GM10266 (cell line): Measurements from ENCODE around the gene CDK14.

Source experiments
- DNase-seq: peaks from one replicate; pipeline ENCODE4 v3.0.0; 2012; ENCODE audit errors: extremely low spot score
- TF ChIP-seq, protein P1 (sequence below): IDR thresholded peaks from 2 replicates; pipeline ENCODE4 v1.5.1; 2012; ENCODE audit warnings: mild to moderate bottlenecking, low read depth; ENCODE audit not compliant: control insufficient read depth, insufficient read depth; ENCODE audit errors: missing control alignments

The CDK14 gene

GRCh38 chr7:91239171-91239604 is 643.1 kb downstream of the CDK14 start:
- TF ChIP-seq, protein P1, sequence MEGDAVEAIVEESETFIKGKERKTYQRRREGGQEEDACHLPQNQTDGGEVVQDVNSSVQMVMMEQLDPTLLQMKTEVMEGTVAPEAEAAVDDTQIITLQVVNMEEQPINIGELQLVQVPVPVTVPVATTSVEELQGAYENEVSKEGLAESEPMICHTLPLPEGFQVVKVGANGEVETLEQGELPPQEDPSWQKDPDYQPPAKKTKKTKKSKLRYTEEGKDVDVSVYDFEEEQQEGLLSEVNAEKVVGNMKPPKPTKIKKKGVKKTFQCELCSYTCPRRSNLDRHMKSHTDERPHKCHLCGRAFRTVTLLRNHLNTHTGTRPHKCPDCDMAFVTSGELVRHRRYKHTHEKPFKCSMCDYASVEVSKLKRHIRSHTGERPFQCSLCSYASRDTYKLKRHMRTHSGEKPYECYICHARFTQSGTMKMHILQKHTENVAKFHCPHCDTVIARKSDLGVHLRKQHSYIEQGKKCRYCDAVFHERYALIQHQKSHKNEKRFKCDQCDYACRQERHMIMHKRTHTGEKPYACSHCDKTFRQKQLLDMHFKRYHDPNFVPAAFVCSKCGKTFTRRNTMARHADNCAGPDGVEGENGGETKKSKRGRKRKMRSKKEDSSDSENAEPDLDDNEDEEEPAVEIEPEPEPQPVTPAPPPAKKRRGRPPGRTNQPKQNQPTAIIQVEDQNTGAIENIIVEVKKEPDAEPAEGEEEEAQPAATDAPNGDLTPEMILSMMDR = no peak
- no peak for DNase-seq

- no peak for DNase-seq
- TF ChIP-seq, protein P1 = no peak
Observed at GRCh38 chr7:91239772-91240171, 643.7 kb downstream of the CDK14 start.

- TF ChIP-seq, protein P1 = no peak
- no peak for DNase-seq
Observed at GRCh38 chr7:91240376-91240941, 644.3 kb downstream of the CDK14 start.

DNA sequence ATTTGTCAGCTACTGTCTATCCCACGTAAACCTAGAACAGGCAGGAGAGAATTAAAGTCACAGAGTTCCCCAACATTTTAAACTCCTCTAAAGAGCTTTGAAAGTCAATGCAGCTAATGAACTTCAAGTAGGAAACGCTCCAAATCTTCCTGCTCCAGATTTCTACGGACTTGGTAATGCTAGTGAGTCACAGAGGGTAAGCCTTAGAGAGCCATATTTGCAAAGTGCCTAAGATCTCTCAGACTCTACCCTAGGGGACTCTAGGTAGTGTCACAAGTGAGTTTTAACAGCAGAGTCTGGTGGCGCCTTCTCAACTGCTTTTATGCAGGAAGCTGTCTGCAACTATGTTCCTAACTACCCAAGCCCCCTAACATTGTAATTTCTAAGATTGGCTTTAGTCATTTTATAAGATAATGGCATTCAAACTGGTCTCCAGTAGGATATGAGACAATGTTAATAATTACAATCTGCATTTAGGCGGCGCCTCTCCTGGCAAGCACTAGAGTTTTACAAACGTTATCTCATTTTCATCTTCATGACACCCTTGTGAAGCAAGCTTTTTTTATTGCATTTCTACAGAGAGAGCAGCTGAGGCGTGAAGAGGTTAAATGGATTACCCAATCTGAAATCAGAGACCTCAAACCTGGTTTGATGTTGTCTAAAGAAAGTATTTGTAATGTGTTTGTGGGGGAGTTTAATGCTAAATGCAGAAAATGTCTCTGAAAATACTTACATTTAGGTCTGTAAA is 646.1 kb downstream of the CDK14 start:
- no peak for DNase-seq

GRCh38 chr7:91243591-91244301 is 647.6 kb downstream of the CDK14 start:
- DNase-seq = no peak
- TF ChIP-seq, protein P1 = no peak

More for the DNA sequence above, 646.1 kb downstream of the CDK14 start:
- TF ChIP-seq, protein P1 = no peak

DNA sequence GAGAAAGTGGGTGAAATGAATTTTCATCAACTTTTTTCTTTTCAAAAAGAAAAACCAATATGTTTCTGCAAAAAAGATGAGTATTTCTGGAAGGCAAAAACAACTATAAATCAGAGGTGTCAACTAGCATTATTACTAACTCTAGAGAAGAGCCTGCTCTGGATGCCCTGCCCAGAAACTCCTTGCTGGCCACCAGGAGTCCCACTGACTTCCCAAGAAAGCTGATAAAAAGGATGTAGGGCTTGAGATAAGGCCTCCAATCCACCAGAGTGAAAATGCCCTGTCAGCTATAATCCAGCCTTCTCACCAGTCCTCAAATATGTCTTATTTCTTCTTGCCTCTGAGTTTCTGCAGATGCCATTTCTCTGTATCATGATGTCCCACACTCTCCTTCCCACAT is 651.4 kb downstream of the CDK14 start:
- no peak for DNase-seq
- TF ChIP-seq, protein P1 = no peak
